Activated naive CD8-positive, alpha-beta T cell treated with anti-CD3 and anti-CD28 coated beads, Interleukin-2, amount 50 U/mL, for 16 hours (primary cell): ENCODE measurements around the gene NOM1.

Experiments
- DNase-seq: peaks from one replicate; pipeline ENCODE4 v3.0.0-alpha.2; 2020; ENCODE audit warnings: low read depth, low spot score

The NOM1 gene

DNA sequence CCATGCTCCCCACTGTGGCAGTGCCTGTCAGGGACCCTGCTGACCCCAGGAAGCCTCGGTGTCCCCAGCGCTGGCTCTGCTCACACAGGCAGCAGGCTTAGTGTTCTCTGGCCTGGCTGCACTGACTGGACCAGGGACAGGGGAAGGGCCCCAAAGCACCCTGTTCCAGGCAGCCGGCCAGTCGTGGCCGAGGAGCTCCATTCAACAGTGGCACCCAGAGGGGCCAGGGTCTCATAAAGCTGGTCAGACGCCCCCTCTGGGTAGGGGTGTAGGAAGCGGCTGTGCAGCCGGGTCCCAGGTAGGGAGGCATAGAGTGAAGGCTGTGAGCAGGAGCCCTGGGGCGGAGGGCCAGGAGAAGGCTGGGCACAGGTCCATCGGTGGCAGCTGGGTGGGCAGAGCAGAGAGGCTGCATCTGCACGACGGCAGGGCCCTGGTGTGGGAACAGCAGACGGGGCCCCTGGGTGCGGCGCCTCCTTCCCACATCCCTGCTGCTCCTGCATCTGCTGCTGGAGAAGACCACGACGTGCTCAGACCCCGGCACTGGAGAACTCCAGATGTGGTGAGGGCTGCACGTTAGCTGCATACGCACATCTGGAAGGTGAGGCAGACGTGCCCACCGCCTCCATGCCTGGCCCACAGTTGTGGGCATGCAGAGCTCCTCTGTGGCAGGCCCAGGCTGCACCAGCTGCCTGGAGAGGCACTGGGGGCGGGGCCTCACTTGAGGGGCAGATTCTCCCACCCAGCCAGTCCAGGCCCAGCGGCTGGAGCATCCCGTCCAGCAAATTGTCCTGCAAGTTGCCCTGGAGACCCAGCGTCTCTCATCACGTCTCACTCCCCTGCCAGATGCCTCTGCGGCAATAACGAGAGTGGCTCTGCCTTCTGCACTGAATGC, 35.8 kb downstream of the NOM1 start:
- no peak for DNase-seq

DNA sequence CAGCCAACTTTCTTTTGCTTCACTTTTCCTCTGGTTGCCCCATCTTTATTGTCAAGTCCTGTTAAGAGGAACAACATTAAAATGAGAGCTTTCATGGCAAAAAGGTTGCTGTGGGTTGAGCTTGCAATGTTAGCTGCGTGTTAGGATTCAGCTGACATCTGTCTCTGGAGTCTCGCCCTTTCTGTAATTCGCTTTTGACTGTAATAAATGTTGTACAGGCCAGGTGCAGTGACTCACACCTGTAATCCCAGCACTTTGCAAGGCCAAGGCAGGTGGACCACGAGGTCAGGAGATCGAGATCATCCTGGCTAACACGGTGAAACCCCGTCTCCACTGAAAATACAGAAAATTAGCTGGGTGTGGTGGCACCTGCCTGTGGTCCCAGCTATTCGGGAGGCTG, 36.9 kb downstream of the NOM1 start:
- DNase-seq = no peak

DNA sequence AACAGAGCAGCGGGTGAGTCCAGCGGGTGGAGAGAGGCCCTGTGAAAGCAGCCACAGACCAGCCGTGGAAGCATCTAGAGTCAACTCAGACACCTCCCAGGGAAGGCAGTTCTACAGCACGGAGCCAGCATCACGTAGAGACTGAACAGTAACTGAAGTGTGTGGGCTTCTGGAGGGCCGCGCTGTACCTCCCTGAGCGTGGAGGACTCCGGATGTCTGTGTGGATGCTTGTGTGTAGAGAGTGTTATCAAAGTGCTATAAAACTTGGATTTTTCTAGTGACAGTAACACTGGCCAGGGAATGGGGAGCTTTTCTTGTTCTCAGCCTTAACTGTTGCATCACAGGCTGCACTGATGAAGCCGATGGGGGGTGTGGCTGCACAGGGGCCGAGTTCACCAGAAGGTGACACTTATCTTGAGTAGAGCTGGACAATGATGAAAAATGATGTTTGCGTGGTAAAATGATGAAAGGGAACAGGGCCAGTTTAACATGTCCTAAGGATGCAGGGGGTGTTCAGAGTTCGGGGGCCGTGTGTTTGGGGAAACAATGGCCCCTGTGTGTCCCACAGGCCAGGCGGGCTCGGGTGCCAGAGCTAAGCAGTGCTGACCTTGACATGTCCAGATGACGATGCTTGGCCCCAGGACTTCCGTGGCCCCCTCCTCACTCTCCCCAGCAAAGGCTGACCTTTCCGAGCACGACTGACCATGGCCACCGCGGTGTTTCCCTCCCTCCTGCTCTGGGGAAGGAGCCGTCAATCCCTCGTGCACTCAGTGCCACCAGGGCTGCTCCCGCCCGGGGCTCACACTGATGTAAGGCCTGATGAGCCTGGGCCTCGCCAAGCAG, 39.1 kb downstream of the NOM1 start:
- no peak for DNase-seq

DNA sequence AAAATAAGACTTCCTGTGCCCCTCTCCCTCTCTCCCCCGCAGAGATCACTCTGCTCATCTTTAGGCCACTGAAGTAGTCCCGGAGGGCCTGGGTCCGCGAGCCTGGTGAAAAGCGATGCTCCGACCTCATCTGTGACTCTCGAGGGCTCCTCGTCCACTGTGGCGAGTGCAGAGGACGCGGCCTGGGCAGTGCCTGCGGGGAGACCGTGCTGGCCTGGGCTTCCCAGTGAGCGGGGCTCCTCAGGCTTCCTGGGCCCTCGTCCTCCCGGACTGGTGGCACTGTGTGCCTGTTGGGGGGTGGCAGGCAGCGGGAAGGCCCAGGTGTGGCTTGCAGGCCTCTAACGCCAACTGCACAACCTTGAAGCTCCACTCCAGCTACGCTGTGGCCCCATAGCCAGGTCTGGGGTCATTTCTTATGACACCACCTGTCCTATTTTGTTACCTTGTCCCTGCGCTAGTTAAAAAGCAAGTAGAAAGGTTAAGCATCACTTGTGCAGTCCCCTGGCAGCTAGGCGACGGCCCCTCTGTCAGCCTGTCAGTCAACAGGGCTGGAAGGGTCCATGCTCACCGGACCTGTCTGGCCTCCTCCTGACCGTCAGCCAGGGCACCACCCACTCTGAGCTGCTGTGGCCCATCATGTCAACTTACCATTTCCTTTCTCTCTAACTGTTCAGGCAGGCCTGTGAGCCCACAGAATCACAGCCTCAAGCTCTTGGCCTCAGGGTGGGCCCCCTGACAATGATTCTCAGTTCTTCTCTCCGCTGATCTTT, 40.4 kb downstream of the NOM1 start:
- no peak for DNase-seq

DNA sequence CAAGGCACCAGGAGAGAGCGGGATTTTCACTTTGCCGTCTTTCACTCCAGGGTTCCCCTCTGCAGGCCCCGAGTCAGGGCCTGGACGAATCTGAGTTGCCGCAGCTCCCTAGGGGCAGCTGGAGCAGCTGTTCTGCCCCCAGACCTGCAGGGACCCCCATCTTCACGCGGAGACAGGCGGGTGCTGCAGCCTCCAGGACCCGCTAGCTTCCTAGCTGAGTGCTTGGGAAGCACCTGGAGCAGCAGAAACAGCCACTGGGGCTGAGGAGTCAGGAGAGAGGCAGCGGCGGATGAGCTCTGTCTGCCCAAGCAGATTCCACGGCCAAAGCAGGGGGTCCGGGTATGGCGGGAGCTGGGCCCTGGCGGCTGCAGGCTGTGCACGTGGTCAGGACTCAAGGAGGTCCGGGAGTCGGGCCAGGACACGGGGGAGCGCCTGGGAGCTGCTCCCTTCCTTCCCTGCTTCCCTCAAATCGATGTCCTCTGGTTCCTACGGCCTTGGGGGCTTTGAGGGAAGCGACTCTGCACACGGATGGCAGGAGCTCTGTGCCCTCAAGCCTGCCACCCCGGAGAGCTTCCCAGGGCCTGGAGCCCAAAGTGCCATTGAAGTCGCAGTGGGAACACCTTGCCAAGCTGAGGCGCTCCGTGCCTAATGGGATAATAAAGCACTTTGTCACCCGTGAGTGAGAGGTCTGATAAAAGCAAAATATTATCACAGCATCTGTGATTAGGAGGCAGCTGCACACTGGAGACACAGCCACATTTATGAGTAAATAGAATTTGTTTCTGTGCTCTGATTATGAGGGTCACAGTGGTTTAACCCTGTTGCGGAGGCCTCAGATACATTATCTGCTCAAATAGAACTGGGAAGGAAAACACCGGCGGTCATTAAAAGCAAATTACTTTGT, 43.8 kb downstream of the NOM1 start:
- no peak for DNase-seq

DNA sequence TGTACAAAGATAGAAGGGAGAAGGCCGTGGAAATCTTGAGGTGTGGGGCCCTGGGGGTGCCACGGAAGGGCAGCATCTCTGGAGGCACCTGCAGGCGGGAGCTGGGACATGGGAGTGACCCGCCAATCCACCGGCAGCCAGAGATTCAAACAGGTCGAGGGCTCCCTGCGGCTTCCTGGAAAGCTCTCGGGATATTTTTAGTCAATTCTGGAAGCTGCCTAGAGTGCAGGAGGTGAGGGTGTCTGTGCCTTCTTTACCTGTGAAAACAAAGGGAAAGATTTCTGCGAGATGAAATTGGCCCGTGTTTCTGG, 44.4 kb downstream of the NOM1 start:
- DNase-seq = no peak

DNA sequence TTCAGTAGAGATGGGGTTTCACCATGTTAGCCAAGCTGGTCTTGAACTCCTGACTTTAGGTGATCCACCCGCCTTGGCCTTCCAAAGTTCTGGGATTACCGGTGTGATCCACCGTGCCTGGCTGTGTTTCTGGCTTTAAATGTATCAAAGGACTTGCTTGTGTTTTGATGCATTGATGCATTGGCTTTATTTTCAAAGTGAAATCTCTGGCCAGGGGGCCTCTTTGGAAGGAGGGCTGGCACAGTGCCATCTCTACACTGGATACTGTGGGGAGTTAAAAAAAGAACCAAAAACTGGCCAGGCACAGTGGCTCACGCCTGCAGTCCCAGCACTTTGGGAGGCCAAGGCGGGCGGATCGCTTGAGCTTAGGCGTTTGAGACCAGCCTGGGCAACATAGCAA, 44.9 kb downstream of the NOM1 start:
- DNase-seq = no peak

DNA sequence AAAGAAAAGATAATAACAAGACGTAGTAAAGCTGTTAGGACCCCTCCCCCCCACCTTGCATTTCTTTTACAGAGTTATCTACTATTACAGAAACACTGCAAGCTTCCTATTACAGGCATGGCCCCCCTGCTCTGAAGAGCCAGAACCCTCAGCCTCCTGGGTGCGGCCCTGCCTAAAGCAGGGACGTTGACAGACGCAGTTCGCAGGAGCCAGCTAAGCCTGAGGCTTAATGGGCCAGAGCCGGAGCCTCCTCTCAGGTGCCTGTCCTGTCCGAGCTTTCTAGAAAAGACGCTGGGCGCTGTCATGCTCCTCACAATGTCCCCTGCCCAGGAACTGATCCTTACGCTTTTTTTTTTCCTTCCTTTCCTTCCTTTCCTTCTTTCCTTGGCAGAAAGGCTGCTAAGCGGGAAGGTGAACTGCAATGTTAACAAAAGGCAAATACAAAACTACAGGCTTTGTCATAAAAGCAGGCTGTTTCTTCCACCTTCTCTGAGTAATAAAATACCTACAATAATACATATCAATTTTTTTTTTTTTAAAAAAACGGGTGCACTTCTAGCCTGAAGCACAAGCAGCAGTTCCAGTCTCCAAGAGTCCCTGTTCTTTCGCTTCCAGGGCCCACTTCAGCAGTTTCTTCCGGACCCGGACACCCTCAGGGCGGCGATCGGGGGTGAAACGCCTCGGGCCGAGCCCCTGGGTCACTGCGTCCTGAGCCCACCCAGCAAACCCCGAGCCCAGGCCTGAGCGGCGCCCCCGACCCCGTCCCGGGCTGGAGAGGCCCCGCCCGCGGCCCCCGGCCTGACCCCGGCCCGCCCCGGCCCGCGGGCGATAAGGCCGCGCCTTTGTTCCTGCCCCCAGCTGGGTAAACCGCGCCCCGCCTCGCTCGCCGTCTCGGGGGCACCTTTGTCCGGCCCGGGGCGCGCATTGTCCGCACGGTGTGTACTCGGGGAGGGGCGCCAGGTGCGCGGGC, 49.8 kb downstream of the NOM1 start:
- DNase-seq = no peak

DNA sequence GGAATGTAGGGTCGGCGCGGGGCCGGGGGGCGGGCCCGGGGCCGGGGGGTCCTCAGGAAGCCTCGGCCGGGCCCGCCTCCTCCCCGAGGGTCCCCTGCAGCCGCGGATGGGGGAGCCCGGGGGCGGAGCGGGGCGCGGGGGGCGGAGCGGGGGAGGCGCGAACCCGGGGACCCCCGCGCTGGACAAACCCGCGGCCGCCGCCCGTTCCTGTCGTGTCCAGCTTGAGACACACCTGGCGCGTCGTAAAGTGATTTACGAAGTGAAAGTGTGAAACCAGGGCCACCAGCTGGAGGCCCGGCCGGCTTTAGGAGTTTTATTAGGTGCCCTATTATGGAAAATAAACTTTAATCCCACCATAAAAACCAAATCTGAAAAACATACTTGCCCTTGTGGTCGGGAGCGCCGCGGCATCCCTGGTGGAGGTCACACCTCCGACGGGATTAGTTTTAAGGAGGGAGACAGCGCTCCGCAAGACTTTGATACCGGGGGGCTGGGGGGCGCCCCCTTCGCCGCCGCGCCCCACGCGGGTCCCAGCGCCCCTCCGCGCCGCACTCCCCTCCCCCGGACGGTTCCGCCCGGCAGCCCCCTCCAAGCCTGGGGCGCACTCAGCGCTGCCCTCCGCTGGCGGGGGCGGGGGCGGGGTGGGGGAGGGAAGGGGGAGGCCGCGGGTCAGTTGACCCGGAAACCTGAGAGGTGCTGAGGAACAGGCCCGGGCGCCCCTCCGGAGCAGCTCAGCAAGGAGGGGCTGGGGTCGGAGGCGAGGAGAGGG, 50.6 kb downstream of the NOM1 start:
- no peak for DNase-seq

DNA sequence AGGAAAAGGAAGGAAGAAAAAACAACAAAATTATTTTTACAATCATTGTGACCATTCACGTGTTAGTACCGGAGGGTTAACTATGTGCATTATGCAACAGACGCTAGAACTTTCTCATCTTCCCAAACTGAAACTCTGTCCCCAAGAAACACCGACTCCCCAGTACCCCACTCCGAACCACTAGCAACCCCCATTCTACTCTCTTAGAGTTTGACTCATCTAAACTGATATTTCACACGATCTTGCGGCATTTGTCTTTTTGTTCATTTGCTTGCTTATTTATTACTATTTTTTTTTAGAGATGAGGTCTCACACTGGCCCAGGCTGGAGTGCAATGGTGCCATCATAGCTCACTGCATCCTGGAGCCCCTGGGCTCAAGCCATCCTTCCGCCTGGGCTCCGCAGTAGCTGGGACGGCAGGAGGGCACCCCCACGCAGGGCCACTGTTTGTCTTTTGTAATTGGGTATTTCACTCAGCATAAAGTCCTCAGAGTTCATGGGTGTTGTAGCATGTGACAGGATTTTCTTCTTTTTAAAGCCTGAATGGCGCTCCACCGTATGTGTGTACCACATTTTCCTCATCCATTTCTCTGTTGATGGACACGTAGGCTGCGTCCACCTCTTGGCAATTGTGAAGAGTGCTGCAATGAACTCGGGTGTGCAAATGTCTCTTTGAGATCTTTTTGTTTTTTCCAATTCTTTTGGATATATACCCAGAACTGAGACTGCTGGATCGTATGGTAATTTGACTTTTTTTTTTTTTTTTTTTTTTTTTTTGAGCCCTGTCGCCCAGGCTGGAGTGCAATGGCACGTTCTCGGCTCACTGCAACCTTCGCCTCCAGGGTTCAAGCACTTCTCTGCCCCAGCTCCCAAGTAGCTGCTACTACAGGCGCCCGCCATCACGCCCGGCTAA, 51.5 kb downstream of the NOM1 start:
- DNase-seq = no peak

DNA sequence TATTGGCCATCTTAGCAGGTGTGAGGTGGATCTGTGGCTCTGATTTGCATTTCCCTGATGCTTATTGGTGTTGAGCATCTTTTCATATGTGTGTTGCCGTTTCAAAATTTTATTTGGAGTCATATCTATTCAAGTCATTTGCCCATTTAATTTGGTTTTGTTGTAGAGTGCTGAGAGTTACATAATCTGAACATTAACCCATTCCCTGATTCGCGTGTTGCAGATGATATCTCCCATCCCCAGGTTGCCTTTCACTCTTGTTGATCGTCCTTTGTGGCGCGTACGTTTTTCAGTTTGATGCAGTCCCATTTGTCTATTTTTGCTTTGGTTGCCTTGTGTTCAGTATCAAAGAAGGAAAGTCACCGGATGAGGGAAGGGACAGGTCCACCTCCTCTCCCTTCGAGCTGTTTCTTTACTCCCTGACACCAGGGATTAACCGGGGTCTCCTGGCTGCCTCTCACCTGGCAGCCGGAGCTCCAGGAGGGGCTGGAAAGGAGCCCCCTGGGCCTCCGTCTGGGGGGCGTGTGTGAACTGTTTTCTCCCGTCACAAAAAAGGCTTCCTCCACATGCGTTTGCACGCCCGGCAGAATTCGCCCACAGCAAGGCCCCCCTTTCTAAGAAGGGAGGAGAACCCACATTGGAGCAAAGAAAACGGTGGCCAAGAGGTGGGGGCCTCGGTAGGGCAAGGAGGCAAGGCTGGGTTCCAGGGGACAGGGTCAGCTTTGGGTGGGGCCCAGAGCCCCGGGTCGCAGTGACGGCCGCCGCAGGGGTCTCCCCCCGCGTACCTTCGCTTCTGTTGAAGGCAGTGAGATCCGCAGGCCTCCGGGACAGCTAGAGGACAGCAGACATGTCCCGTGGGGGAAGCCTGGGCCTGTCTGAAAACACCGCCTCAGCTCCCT, 52.7 kb downstream of the NOM1 start:
- no peak for DNase-seq

DNA sequence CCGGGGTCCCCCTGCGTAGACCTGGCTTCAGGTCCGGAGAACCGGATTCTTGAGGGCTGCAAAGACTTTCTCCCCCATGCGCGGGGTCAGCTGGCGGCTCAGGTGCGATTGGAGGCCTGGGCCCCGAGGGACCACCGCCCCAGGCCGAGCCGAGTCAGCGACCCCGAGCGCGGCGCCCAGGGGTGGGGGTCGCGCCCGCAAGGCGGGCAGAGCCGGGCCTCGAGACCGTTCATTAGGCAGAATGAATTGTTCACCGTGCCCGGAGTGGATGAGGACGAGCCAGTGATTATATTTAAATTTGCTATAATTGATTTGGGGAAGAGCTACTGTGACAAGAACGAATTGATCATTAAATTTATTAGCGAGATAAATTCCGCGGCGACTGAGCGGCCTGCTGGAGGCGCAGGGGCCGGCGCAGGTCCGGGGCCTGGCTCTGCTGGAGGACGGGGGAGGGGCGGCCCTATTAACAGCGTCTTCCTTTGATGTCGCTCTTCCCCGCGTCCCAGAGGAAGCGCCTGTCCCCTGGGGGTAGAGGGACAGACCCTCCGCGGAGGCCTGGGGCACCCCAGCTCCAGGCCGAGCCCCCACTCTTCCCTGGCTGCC, 53.4 kb downstream of the NOM1 start:
- no peak for DNase-seq

DNA sequence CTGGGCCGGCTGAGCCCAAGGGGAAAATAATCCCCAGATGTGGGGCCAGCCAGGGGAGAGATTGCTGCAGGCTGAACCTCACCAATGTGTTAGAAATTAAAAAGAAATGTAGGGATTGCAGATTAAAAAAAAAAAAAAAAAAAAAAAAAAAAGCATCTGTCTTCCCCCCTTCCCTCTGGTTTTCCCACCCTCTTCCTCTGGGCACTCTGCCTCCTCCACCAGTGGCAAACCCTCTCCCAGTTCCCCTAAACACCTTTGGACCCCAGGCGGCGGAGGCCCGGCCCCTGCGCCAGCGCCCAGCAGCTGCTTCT, 53.9 kb downstream of the NOM1 start:
- DNase-seq = no peak

DNA sequence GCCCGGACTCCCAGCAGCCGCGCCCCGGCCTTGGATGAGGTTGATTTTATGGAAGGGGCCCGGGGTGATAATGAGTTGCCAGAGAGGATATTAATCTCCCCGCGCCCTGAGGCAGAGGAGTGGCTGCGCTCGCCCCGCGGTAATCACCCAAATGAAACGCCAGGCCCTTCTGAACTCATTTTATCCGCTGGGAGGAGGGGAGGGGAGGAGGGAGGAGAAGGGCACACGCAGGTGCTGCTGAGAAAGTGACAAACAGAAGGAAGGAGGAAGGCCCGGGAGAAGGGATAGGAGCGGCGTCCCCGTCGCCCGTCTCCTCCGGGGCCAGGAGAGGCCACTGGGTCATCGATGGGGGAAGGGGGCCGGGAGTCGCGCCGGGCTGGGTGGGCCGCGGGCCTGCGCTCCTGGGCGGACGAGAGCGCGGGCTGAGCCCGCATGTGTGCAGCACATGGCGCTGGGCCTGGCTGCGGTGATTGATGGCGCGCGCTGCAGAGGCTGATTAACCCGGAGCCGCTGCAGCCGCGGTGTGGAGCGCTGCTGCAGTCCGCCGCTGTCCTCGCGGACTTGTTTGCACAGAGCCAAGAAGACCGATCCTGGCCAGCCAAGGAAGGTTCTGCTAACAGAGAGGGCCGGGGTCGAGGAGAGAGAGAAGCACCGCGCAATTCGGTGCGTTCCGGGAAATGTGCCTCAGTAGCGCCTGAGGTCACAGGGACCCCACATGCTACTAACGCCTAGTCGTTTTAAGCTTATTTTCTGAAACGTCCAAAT, 54.4 kb downstream of the NOM1 start:
- DNase-seq = no peak

DNA sequence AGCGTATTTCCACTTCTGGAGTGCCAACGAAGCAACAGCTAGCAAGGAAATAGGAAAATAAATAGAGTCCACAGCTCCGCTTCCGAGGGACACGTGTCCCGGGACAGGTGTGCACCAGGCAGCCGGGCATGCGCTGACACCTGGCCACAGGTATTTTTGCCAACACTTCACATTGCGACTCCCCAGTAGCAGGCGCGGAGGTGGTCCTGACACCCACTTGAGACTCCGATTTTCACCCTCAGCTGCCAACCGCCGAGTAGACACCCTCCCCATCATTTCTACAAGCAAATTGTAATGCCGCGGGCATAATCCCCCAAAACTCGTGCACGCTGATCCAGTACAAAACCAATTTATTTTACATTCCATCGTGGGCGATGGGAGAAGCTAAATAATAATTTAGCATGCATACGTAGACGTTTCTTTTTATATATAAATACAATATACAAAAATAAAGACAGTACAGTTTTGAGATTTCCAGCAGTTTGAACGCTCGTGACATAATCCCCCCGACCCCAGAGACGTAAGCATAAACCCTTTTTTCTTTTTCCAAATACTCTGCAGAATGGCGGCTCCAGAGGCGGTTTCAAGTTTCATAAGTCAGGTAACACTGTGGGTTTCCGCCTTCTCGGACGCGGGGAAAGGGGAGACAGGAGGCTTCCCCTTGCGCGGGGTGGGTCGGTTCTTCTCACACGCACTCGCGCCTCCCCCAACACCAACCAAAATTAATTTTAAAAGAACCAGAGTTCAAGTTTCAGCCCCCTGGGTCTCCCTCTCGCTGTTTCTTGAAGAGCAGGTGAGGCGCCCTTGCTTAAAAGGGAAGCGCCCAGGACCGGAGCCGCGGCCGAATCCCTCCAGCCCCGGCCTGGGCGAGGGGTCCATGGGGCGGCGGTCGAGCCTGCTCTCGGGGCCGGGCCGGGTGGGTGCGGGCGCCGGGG, 55.3 kb downstream of the NOM1 start:
- no peak for DNase-seq
